HG03066 (cell line): Measurements from ENCODE around the gene POLE.

Source experiments
- ATAC-seq: cut with Tn5 transposase; IDR thresholded peaks from one replicate; pipeline ENCODE4 v1.9.1; 2021; ENCODE audit warnings: low read depth; ENCODE audit not compliant: unreplicated experiment

POLE gene

GRCh38 chr12:132583411-132583710 is 103.8 kb downstream of the POLE start:
- no peak for ATAC-seq

- ATAC-seq: no peak
Observed at GRCh38 chr12:132582582-132583410, 104.3 kb downstream of the POLE start.

- no peak for ATAC-seq
Observed at GRCh38 chr12:132582058-132582420, 105.1 kb downstream of the POLE start.

GRCh38 chr12:132581348-132582057 is 105.6 kb downstream of the POLE start:
- ATAC-seq: no peak

- ATAC-seq: no peak
Observed at GRCh38 chr12:132580701-132581292, 106.3 kb downstream of the POLE start.

GRCh38 chr12:132579744-132580143 is 107.4 kb downstream of the POLE start:
- no peak for ATAC-seq

- ATAC-seq: no peak
Observed at GRCh38 chr12:132578826-132579225, 108.3 kb downstream of the POLE start.

GRCh38 chr12:132578118-132578517 is 109.0 kb downstream of the POLE start:
- ATAC-seq: no peak

GRCh38 chr12:132577191-132577920 is 109.8 kb downstream of the POLE start:
- ATAC-seq: no peak

GRCh38 chr12:132576701-132577100 is 110.4 kb downstream of the POLE start:
- ATAC-seq: no peak

GRCh38 chr12:132575661-132576060 is 111.5 kb downstream of the POLE start:
- ATAC-seq: no peak

GRCh38 chr12:132574271-132574996 is 112.7 kb downstream of the POLE start:
- no peak for ATAC-seq
